WTC11 (cell line): ENCODE measurements around the gene RABEPK. TPM values are rescaled to one million over a fixed set of nuclear protein-coding genes. Genes with fewer than 3 reads are reported as not detected.

Experiments
- ATAC-seq: fragments of 200-7000 bp; cut with Tn5 transposase; 2 replicates; pipeline ENCODE4 v1.10.0; 2021; ENCODE audit warnings: mild to moderate bottlenecking, moderate library complexity
- CTCF ChIA-PET: fragments of 300-600 bp; sonication (Branson Sonifier 250); formaldehyde crosslinking; loops from one replicate; lab custom pipeline; 2021; ENCODE audit warnings: antibody characterized with exemption; lab: Charles Lee
- POLR2A ChIA-PET: fragments of 350-600 bp; sonication (Branson Sonifier 250); formaldehyde crosslinking; loops from one replicate; lab custom pipeline; 2021; ENCODE audit warnings: antibody characterized with exemption; lab: Charles Lee
- DNase-seq: peaks from one replicate; pipeline ENCODE4 v3.0.0; 2021; ENCODE audit warnings: low spot score
- H3K27ac Mint-ChIP-seq: 2 replicates; pipeline ENCODE4 v1.8.0; 2021; ENCODE audit warnings: mixed read lengths
- H3K27me3 Mint-ChIP-seq: 2 replicates; pipeline ENCODE4 v1.8.0; 2021; ENCODE audit warnings: low read depth, mild to moderate bottlenecking, moderate library complexity, mixed read lengths
- H3K36me3 Mint-ChIP-seq: 2 replicates; pipeline ENCODE4 v1.8.0; 2021; ENCODE audit warnings: mixed read lengths
- H3K4me1 Mint-ChIP-seq: 2 replicates; pipeline ENCODE4 v1.8.0; 2022; ENCODE audit warnings: mixed read lengths
- H3K4me3 Mint-ChIP-seq: 2 replicates; pipeline ENCODE4 v1.8.0; 2021; ENCODE audit warnings: mild to moderate bottlenecking, moderate library complexity, mixed read lengths
- H3K9me3 Mint-ChIP-seq: 2 replicates; pipeline ENCODE4 v1.8.0; 2021; ENCODE audit warnings: mixed read lengths
- CREB1 ChIP-seq: sonication (generic); formaldehyde crosslinking; IDR thresholded peaks from 2 replicates; pipeline ENCODE4 v1.8.0; 2023; ENCODE audit warnings: mild to moderate bottlenecking, missing genetic modification reagents
- CREM ChIP-seq: sonication (generic); formaldehyde crosslinking; IDR thresholded peaks from 2 replicates; pipeline ENCODE4 v1.8.1; 2022; ENCODE audit warnings: mild to moderate bottlenecking, missing genetic modification reagents, moderate library complexity
- E2F1 ChIP-seq: sonication (generic); formaldehyde crosslinking; IDR thresholded peaks from 2 replicates; pipeline ENCODE4 v1.8.0; 2022; ENCODE audit warnings: mild to moderate bottlenecking, missing genetic modification reagents
- E2F4 ChIP-seq: sonication (generic); formaldehyde crosslinking; IDR thresholded peaks from 2 replicates; pipeline ENCODE4 v1.8.1; 2022; ENCODE audit warnings: low read depth, mild to moderate bottlenecking, moderate library complexity, missing genetic modification reagents, borderline replicate concordance
- E2F5 ChIP-seq: sonication (generic); formaldehyde crosslinking; IDR thresholded peaks from 2 replicates; pipeline ENCODE4 v1.8.1; 2022; ENCODE audit warnings: mild to moderate bottlenecking, moderate library complexity, missing genetic modification reagents
- EMX1 ChIP-seq: fragments of 250-450 bp; sonication (Bioruptor Pico); IDR thresholded peaks from 2 replicates; pipeline ENCODE4 v1.8.0; 2021; ENCODE audit warnings: mild to moderate bottlenecking
- FOXJ3 ChIP-seq: sonication (generic); formaldehyde crosslinking; IDR thresholded peaks from 2 replicates; pipeline ENCODE4 v1.9.0; 2021; ENCODE audit warnings: missing genetic modification reagents, mild to moderate bottlenecking, borderline replicate concordance
- GRHL2 ChIP-seq: fragments of 250-450 bp; sonication (Bioruptor Pico); IDR thresholded peaks from 2 replicates; pipeline ENCODE4 v1.8.0; 2022; ENCODE audit warnings: mild to moderate bottlenecking, moderate library complexity; ENCODE audit not compliant: insufficient replicate concordance, severe bottlenecking
- NFE2L1 ChIP-seq: sonication (generic); formaldehyde crosslinking; IDR thresholded peaks from 2 replicates; pipeline ENCODE4 v1.8.1; 2023; ENCODE audit warnings: missing genetic modification reagents
- PRDM15 ChIP-seq: sonication (generic); formaldehyde crosslinking; IDR thresholded peaks from 2 replicates; pipeline ENCODE4 v1.8.0; 2022; ENCODE audit warnings: missing genetic modification reagents
- PREB ChIP-seq: sonication (generic); formaldehyde crosslinking; IDR thresholded peaks from 2 replicates; pipeline ENCODE4 v1.8.1; 2022; ENCODE audit warnings: mild to moderate bottlenecking, missing genetic modification reagents, moderate library complexity, borderline replicate concordance
- RELA ChIP-seq: sonication (generic); formaldehyde crosslinking; IDR thresholded peaks from 2 replicates; pipeline ENCODE4 v1.8.1; 2022; ENCODE audit warnings: missing genetic modification reagents, mild to moderate bottlenecking, borderline replicate concordance
- SMAD3 ChIP-seq: sonication (generic); formaldehyde crosslinking; IDR thresholded peaks from 2 replicates; pipeline ENCODE4 v1.8.0; 2022; ENCODE audit warnings: missing genetic modification reagents, mild to moderate bottlenecking, borderline replicate concordance
- SP1 ChIP-seq: sonication (generic); formaldehyde crosslinking; conservative IDR thresholded peaks from 2 replicates; pipeline ENCODE4 v1.8.1; 2022; ENCODE audit warnings: missing genetic modification reagents
- TCF7 ChIP-seq: sonication (generic); formaldehyde crosslinking; IDR thresholded peaks from 2 replicates; pipeline ENCODE4 v1.8.0; 2022; ENCODE audit warnings: mild to moderate bottlenecking, low read depth, missing genetic modification reagents, moderate library complexity
- TEAD1 ChIP-seq: sonication (generic); formaldehyde crosslinking; IDR thresholded peaks from 2 replicates; pipeline ENCODE4 v1.8.0; 2022; ENCODE audit warnings: mild to moderate bottlenecking, missing genetic modification reagents
- ZMAT4 ChIP-seq: fragments of 250-450 bp; sonication (Bioruptor Pico); IDR thresholded peaks from 2 replicates; pipeline ENCODE4 v1.9.0; 2021; ENCODE audit warnings: mild to moderate bottlenecking
- ZNF121 ChIP-seq: sonication (generic); formaldehyde crosslinking; IDR thresholded peaks from 2 replicates; pipeline ENCODE4 v1.8.0; 2023; ENCODE audit warnings: missing genetic modification reagents
- ZNF138 ChIP-seq: sonication (generic); formaldehyde crosslinking; conservative IDR thresholded peaks from 2 replicates; pipeline ENCODE4 v1.8.1; 2022; ENCODE audit warnings: mild to moderate bottlenecking, moderate library complexity, missing genetic modification reagents
- ZNF263 ChIP-seq: sonication (generic); formaldehyde crosslinking; IDR thresholded peaks from 2 replicates; pipeline ENCODE4 v1.8.1; 2022; ENCODE audit warnings: low read depth, mild to moderate bottlenecking, moderate library complexity, missing genetic modification reagents
- ZNF396 ChIP-seq: fragments of 250-450 bp; sonication (Bioruptor Pico); IDR thresholded peaks from 2 replicates; pipeline ENCODE4 v1.8.0; 2021; ENCODE audit warnings: mild to moderate bottlenecking, moderate library complexity, borderline replicate concordance
- ZNF512 ChIP-seq: sonication (generic); formaldehyde crosslinking; IDR thresholded peaks from 2 replicates; pipeline ENCODE4 v1.8.1; 2022; ENCODE audit warnings: missing genetic modification reagents, borderline replicate concordance
- total RNA-seq: library from RNA; stranded (reverse); gene quantifications from 3 replicates; pipeline ENCODE4 v1.2.3, GENCODE V29; 2021

The RABEPK gene
- total RNA-seq, 1 experiment from 2014 or later: 25.5 TPM

- no peak for TF ChIP-seq PRDM15 (CRISPR knock-in tag)
- TF ChIP-seq GRHL2 (CRISPR knock-in tag): no peak
- TF ChIP-seq TCF7 (CRISPR knock-in tag): no peak
- TF ChIP-seq ZNF396 (CRISPR knock-in tag): no peak
- no peak for TF ChIP-seq EMX1 (CRISPR knock-in tag)
- TF ChIP-seq E2F5 (CRISPR knock-in tag): no peak
- TF ChIP-seq FOXJ3: no peak
- no peak for TF ChIP-seq SP1 (CRISPR knock-in tag)
- TF ChIP-seq CREM (CRISPR knock-in tag): no peak
- no peak for TF ChIP-seq E2F4 (CRISPR knock-in tag)
- no peak for TF ChIP-seq TEAD1 (CRISPR knock-in tag)
- TF ChIP-seq ZNF138: no peak
- TF ChIP-seq NFE2L1 (CRISPR knock-in tag): no peak
- TF ChIP-seq E2F1: no peak
- TF ChIP-seq, all 79 proteins: peak for 0
Measured at GRCh38 chr9:125268394-125269013, 68.2 kb downstream of the RABEPK start (continued).

GRCh38 chr9:125269014-125269397 lies 68.7 kb downstream of the RABEPK start:
- ATAC-seq: no peak
- ChIA-PET CTCF (interaction anchor here (0.6 to 1.0 kb wide), 3 partner anchors 13 to 105 kb away, joined by 3 to 5 read pairs (median 4); no protein-coding TSS in a partner anchor), POLR2A (interaction anchor here (0.6 to 1.5 kb wide), 2 partner anchors 28 to 701 kb away, joined by 3 read pairs; partner anchors contain the start of gene HSPA5)
- TF ChIP-seq PREB (CRISPR knock-in tag) (no peak), TEAD1 (CRISPR knock-in tag) (no peak), RELA (CRISPR knock-in tag) (no peak), SMAD3 (CRISPR knock-in tag) (no peak), E2F5 (CRISPR knock-in tag) (no peak), ZNF396 (CRISPR knock-in tag) (no peak), ZNF512 (CRISPR knock-in tag) (no peak), ZNF138 (no peak), ZMAT4 (CRISPR knock-in tag) (no peak), CREB1 (CRISPR knock-in tag) (no peak), ZNF121 (CRISPR knock-in tag) (no peak), ZNF263 (CRISPR knock-in tag) (no peak)
- no peak for DNase-seq
- peaks cover 5% of the 10 kb centered on the region; the same call in 1 of the 2 replicates for H3K36me3 Mint-ChIP-seq
- H3K4me3 Mint-ChIP-seq: no peak overlapping the region
- H3K27ac Mint-ChIP-seq: no peak overlapping the region
- H3K4me1 Mint-ChIP-seq: peaks cover 21% of the 10 kb centered on the region
- H3K9me3 Mint-ChIP-seq: no peaks in the 10 kb centered on the region
- H3K27me3 Mint-ChIP-seq: no peaks in the 10 kb centered on the region
